GM12875 (cell line): ENCODE measurements around the gene PSMB4.

Experiments
- H3K4me3 ChIP-seq: one replicate; pipeline ENCODE4 v1.5.1; 2011; ENCODE audit warnings: low read depth, low read length, control low read depth
- TF ChIP-seq, protein P1 (sequence below): IDR thresholded peaks from 2 replicates; pipeline ENCODE4 v1.5.1; 2011; ENCODE audit warnings: low read depth, mild to moderate bottlenecking, control low read depth, inconsistent platforms, low read length, moderate library complexity, borderline replicate concordance; ENCODE audit not compliant: insufficient read depth

Gene PSMB4

DNA sequence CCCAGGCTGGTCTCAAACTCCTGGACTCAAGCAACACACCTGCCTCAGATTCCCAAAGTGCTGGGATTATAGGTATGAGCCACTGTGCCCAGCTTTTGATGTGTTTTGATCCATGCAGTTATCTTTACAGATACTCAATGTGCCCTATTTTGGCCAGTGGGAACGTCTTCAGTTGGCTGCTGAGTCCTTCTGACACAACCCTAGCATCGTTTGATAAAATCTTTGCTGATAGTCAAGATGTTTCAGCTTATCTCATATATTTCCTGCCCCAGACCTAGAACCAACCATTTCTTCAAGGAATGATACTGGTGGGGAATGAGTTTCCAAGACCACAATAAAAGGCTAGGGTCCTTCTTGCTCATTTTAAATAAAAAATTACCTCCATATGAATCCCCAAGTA is 48.3 kb downstream of the PSMB4 start:
- TF ChIP-seq, protein P1, sequence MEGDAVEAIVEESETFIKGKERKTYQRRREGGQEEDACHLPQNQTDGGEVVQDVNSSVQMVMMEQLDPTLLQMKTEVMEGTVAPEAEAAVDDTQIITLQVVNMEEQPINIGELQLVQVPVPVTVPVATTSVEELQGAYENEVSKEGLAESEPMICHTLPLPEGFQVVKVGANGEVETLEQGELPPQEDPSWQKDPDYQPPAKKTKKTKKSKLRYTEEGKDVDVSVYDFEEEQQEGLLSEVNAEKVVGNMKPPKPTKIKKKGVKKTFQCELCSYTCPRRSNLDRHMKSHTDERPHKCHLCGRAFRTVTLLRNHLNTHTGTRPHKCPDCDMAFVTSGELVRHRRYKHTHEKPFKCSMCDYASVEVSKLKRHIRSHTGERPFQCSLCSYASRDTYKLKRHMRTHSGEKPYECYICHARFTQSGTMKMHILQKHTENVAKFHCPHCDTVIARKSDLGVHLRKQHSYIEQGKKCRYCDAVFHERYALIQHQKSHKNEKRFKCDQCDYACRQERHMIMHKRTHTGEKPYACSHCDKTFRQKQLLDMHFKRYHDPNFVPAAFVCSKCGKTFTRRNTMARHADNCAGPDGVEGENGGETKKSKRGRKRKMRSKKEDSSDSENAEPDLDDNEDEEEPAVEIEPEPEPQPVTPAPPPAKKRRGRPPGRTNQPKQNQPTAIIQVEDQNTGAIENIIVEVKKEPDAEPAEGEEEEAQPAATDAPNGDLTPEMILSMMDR, result no peak
- no peak overlapping the region for H3K4me3 ChIP-seq
